ENCODE results near the gene SLC47A1. TPM values are rescaled to one million over a fixed set of nuclear protein-coding genes. Genes with fewer than 3 reads are reported as not detected.

SLC47A1 gene
- total RNA-seq (2012; rRNA removed) (not detected in 2 replicates), polyA plus RNA-seq (2012; rRNA removed) (not detected in 2 replicates), Bru-seq, nascent RNA (not detected), BruChase-seq, experiment 1, labeled RNA remaining after a 6-hour chase (percentile 5 among the genes with signal in this experiment), BruChase-seq, experiment 2, labeled RNA remaining after a 2-hour chase (percentile 7 among the genes with signal in this experiment)
- polyA plus RNA-seq (2012; cell fraction: cytosol; rRNA removed) = not detected in 2 replicates
- polyA plus RNA-seq (2012; cell fraction: nucleus; rRNA removed; ENCODE audit: low replicate concordance) = not detected in 2 replicates
- long read RNA-seq = 0 reads

- dilution Hi-C loops (cut with HindIII; ENCODE audit: low sequenced_read_pairs, unreplicated experiment) (no loop called here), intact Hi-C loops (cut with micrococcal nuclease) (no loop called here)
- TF ChIP-seq MXI1 (IDR thresholded peaks at IDR 0.05; ENCODE audit: borderline replicate concordance, low read depth, low read length) (no peak), SMC3 (IDR thresholded peaks at IDR 0.05; ENCODE audit: low read depth, low read length) (no peak), RAD21 (IDR thresholded peaks at IDR 0.05; ENCODE audit: low read length) (no peak), RFX5 (IDR thresholded peaks at IDR 0.05; ENCODE audit: low read depth, low read length) (no peak), POLR2A (IDR thresholded peaks at IDR 0.05; ENCODE audit: low read depth, low read length) (no peak), MAFK (IDR thresholded peaks at IDR 0.05; ENCODE audit: low read depth, low read length) (no peak), FOS (IDR thresholded peaks at IDR 0.05; ENCODE audit: low read depth, low read length) (no peak), USF2 (IDR thresholded peaks at IDR 0.05; ENCODE audit: low read depth, low read length) (no peak), BHLHE40 (IDR thresholded peaks at IDR 0.05; ENCODE audit: low read depth, low read length) (no peak), ELK1 (IDR thresholded peaks at IDR 0.05; ENCODE audit: borderline replicate concordance, low read depth, low read length) (no peak), CEBPB (IDR thresholded peaks at IDR 0.05; ENCODE audit: low read depth, low read length) (no peak), RCOR1 (IDR thresholded peaks at IDR 0.05; ENCODE audit: insufficient replicate concordance, low read length) (no peak), MAZ (IDR thresholded peaks at IDR 0.05; ENCODE audit: borderline replicate concordance, low read depth, low read length) (no peak), CTCF (conservative IDR thresholded peaks at IDR 0.05; ENCODE audit: low read depth, low read length) (no peak)
Measured at GRCh38 chr17:19533718-19534561, at the start of gene SLC47A1. TSS of gene SLC47A1 (plus strand) at chr17:19533854. CDS start at chr17:19533940, 86 bp downstream.

More at GRCh38 chr17:19533718-19534561, at the start of gene SLC47A1:
- no peaks in the 10 kb centered on the region for H3K9me1 ChIP-seq (ENCODE audit: insufficient read depth, low read length)
- H3K18ac ChIP-seq (ENCODE audit: low read depth, low read length) = no peak within 1 kb of the TSS
- H4K8ac ChIP-seq (ENCODE audit: low read depth in 2 of 2, low read length in 2 of 2) = no peak within 1 kb of the TSS
- H2BK5ac ChIP-seq (ENCODE audit: low read depth, low read length, poor library complexity, severe bottlenecking) = no peak within 1 kb of the TSS
- H3K4me2 ChIP-seq (ENCODE audit: low read depth, low read length) = no peak within 1 kb of the TSS; the same call in 1 of the 2 replicates
- ATAC-seq (ENCODE audit: low read depth) (peak; percentile 72), DNase-seq (no peak)
- no peak within 1 kb of the TSS for H3K56ac ChIP-seq (ENCODE audit: extremely low read depth, insufficient read depth, low read length)
- no peak within 1 kb of the TSS for H2BK120ac ChIP-seq (ENCODE audit: low read depth, low read length)
- no peak within 1 kb of the TSS for H4K91ac ChIP-seq (ENCODE audit: insufficient read depth, low read depth, low read length)
- H3K4ac ChIP-seq (ENCODE audit: low read depth, low read length) = no peak within 1 kb of the TSS
- H4K5ac ChIP-seq (ENCODE audit: low read depth, low read length) = no peak within 1 kb of the TSS
- no peaks in the 10 kb centered on the region for H3K36me3 ChIP-seq (ENCODE audit: control insufficient read depth, insufficient read depth, low read length)
- H2AK9ac ChIP-seq (replicated peaks; ENCODE audit: low read depth, low read length, poor library complexity) = no peak within 1 kb of the TSS
- in situ Hi-C loops (cut with MboI; ENCODE audit: low sequenced_read_pairs) = no loop called here
- no peak within 1 kb of the TSS for H2BK20ac ChIP-seq (ENCODE audit: low read depth, low read length)
- H4K20me1 ChIP-seq (ENCODE audit: insufficient read depth, low read length) = no peaks in the 10 kb centered on the region
- no peak within 1 kb of the TSS for H3K9ac ChIP-seq (ENCODE audit: low read depth, low read length)
- BruUV-seq (replicated peaks) = no TSS peak
- H3K27ac ChIP-seq (ENCODE audit: insufficient read depth, low read length) = no peak within 1 kb of the TSS
- WGBS, 2 experiments (ENCODE audit: extremely low coverage in 2 of 2, insufficient read length in 1 of 2) = 2% methylated on average over 51 of the region's 87 CpGs; no CpG with 5 or more reads in 1 of the 2 experiments
- H3K4me1 ChIP-seq (ENCODE audit: control insufficient read depth, insufficient read depth, low read length) = no peaks in the 10 kb centered on the region
- no peak within 1 kb of the TSS for H3K23ac ChIP-seq (ENCODE audit: low read depth, low read length)
- no peak within 1 kb of the TSS for H2BK15ac ChIP-seq (ENCODE audit: low read depth, low read length)
- H2AK5ac ChIP-seq (ENCODE audit: low read depth, low read length) = no peak within 1 kb of the TSS
- peaks cover 64% of the 10 kb centered on the region for H3K27me3 ChIP-seq (ENCODE audit: control insufficient read depth, insufficient read depth, low read length)
- H3K79me1 ChIP-seq (ENCODE audit: low read depth in 1 of 2, low read length in 2 of 2) = no peaks in the 10 kb centered on the region
- H2AFZ ChIP-seq (replicated peaks; ENCODE audit: low read length, poor library complexity) = peak within 1 kb of the TSS; percentile 58
- CTCF ChIA-PET = no interaction called here
- POLR2A ChIA-PET (ENCODE audit: unreplicated experiment) = no interaction called here
- no peak within 1 kb of the TSS for H3K14ac ChIP-seq (replicated peaks; ENCODE audit: low read depth, low read length)
- no peaks in the 10 kb centered on the region for H3K9me3 ChIP-seq (ENCODE audit: control insufficient read depth, insufficient read depth, low read length)
- H3K4me3 ChIP-seq (ENCODE audit: insufficient read depth, low read depth, low read length) = no peak within 1 kb of the TSS

Data from IMR-90 (cell line).